Esophagus squamous epithelium (tissue), 4 donors: ENCODE measurements around the gene CNTNAP5.

ENCODE experiments used
- POLR2A ChIP-seq, 4 donors: fragments of 450-650 bp; IDR thresholded peaks; one replicate each; pipeline ENCODE4 v1.6.1; 2017; ENCODE audit warnings: antibody characterized with exemption in 4 of 4, mild to moderate bottlenecking in 4 of 4, moderate library complexity in 3 of 4
- TF ChIP-seq, protein P1 (sequence below), 6 experiments: fragments of 450-650 bp in 4 of 6; fragments of 200-600 bp in 2 of 6; sonication (generic) in 2 of 6; IDR thresholded peaks; one replicate each; pipeline ENCODE4 v1.5.1; 2016 to 2019; ENCODE audit warnings: antibody characterized with exemption in 6 of 6, mild to moderate bottlenecking in 4 of 6, moderate library complexity in 4 of 6

DNA sequence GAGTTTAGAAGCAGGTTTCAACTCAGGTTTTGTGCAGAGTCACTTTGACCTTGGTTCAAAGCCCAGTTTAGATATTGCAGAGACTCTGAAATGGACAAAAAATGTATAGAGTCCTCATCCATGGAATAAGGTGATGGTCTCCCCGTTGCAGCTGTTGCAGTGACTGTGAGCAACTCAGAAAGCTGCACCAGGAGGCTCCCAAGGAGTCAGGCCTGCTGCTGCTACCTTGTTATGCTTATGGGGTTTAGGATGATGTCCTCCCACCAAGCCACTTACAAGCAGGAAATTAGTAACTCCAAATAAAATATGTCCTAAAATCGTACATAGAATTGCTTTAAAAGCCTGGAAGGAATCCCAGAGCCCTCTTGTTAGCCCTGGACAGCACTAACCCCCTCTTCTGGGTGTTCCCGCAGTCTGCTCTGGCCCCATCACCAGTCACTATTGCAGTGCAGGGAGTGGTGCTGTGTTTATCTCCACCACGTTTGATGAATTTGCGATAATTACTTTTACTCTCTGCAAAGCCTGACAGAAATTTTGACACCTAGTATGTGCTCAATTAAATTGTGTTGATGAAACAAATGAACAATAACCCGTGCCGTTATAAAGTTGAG lies 189.0 kb downstream of the CNTNAP5 start:
- TF ChIP-seq, protein P1, sequence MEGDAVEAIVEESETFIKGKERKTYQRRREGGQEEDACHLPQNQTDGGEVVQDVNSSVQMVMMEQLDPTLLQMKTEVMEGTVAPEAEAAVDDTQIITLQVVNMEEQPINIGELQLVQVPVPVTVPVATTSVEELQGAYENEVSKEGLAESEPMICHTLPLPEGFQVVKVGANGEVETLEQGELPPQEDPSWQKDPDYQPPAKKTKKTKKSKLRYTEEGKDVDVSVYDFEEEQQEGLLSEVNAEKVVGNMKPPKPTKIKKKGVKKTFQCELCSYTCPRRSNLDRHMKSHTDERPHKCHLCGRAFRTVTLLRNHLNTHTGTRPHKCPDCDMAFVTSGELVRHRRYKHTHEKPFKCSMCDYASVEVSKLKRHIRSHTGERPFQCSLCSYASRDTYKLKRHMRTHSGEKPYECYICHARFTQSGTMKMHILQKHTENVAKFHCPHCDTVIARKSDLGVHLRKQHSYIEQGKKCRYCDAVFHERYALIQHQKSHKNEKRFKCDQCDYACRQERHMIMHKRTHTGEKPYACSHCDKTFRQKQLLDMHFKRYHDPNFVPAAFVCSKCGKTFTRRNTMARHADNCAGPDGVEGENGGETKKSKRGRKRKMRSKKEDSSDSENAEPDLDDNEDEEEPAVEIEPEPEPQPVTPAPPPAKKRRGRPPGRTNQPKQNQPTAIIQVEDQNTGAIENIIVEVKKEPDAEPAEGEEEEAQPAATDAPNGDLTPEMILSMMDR (IDR thresholded peaks at IDR 0.05) = no peak
- no peak for TF ChIP-seq POLR2A (IDR thresholded peaks at IDR 0.05)
